CD14-positive monocyte (primary cell): Measurements from ENCODE around the gene DMP1. TPM values are rescaled to one million over a fixed set of nuclear protein-coding genes. Genes with fewer than 3 reads are reported as not detected.
A peak's percentile ranks its signal among the peaks of the same experiment; 100 is the strongest.

ENCODE experiments used
- DNase-seq, 3 donors: peaks; one replicate each; pipeline ENCODE4 v3.0.0-alpha.2; 2011 to 2022
- H2AFZ ChIP-seq: 2 replicates; pipeline ENCODE4 v1.6.0; 2012; ENCODE audit warnings: mild to moderate bottlenecking, low read depth, low read length, inconsistent platforms; ENCODE audit not compliant: insufficient read depth, poor library complexity, severe bottlenecking
- H3K27ac ChIP-seq, 2 donors: 1 replicate in 1 of 2; 2 replicates in 1 of 2; pipeline ENCODE4 v1.5.1; 2012 to 2013; ENCODE audit warnings: low read length in 2 of 2, control low read depth in 1 of 2, inconsistent platforms in 1 of 2, low read depth in 1 of 2, mild to moderate bottlenecking in 1 of 2
- H3K27me3 ChIP-seq, 2 donors: one replicate each; pipeline versions ENCODE4 v1.6.0 to v1.6.1; 2011 to 2013; ENCODE audit warnings: low read length in 2 of 2; ENCODE audit not compliant: control insufficient read depth in 2 of 2, insufficient read depth in 2 of 2
- H3K36me3 ChIP-seq, 2 donors: replicated peaks in 1 of 2; 1 replicate in 1 of 2; 2 replicates in 1 of 2; pipeline versions ENCODE4 v1.5.1 to v1.6.1; 2012 to 2013; ENCODE audit warnings: low read length in 2 of 2, control low read depth in 1 of 2, inconsistent platforms in 1 of 2, mild to moderate bottlenecking in 1 of 2; ENCODE audit not compliant: insufficient read depth in 2 of 2, control insufficient read depth in 1 of 2
- H3K4me1 ChIP-seq, 2 donors: 1 replicate in 1 of 2; 2 replicates in 1 of 2; pipeline versions ENCODE4 v1.5.1 to v1.6.1; 2012 to 2013; ENCODE audit warnings: low read length in 2 of 2, control low read depth in 1 of 2, inconsistent platforms in 1 of 2, mild to moderate bottlenecking in 1 of 2, moderate library complexity in 1 of 2; ENCODE audit not compliant: insufficient read depth in 2 of 2, control insufficient read depth in 1 of 2
- H3K4me2 ChIP-seq: replicated peaks from 2 replicates; pipeline ENCODE3; 2012; ENCODE audit warnings: low read length, moderate library complexity, mild to moderate bottlenecking; ENCODE audit not compliant: poor library complexity, severe bottlenecking; ENCODE audit errors: extremely low read depth
- H3K4me3 ChIP-seq, 3 experiments: fragments of 200-600 bp in 1 of 3; sonication (generic) in 1 of 3; replicated peaks in 1 of 3; 1 replicate in 2 of 3; 2 replicates in 1 of 3; pipeline ENCODE4 v1.5.1; 2011 to 2013; ENCODE audit warnings: low read length in 3 of 3, mild to moderate bottlenecking in 3 of 3, control low read depth in 2 of 3, low read depth in 2 of 3, inconsistent platforms in 1 of 3, moderate library complexity in 1 of 3
- H3K79me2 ChIP-seq: 2 replicates; pipeline ENCODE4 v1.6.0; 2012; ENCODE audit warnings: mild to moderate bottlenecking, control low read depth, inconsistent platforms, low read length, moderate library complexity; ENCODE audit not compliant: insufficient read depth
- H3K9ac ChIP-seq: 2 replicates; pipeline ENCODE4 v1.6.0; 2017; ENCODE audit warnings: low read length, mild to moderate bottlenecking; ENCODE audit not compliant: insufficient read depth, poor library complexity, severe bottlenecking
- H3K9me3 ChIP-seq, 2 donors: replicated peaks in 1 of 2; 1 replicate in 1 of 2; 2 replicates in 1 of 2; pipeline versions ENCODE4 v1.5.1 to v1.6.1; 2012 to 2013; ENCODE audit warnings: low read length in 2 of 2, control low read depth in 1 of 2; ENCODE audit not compliant: control insufficient read depth in 1 of 2, insufficient read depth in 1 of 2
- H4K20me1 ChIP-seq: 2 replicates; pipeline ENCODE4 v1.6.0; 2012; ENCODE audit warnings: mild to moderate bottlenecking, low read length, control low read depth, moderate library complexity; ENCODE audit not compliant: insufficient read depth
- H3K27ac Mint-ChIP-seq, 7 donors: one replicate each; pipeline ENCODE4 v1.8.0; 2020; ENCODE audit warnings: mild to moderate bottlenecking in 7 of 7, mixed read lengths in 7 of 7, moderate library complexity in 6 of 7, inconsistent platforms in 2 of 7
- H3K27me3 Mint-ChIP-seq, 3 donors: one replicate each; pipeline ENCODE4 v1.8.0; 2021 to 2022; ENCODE audit warnings: low read depth in 3 of 3, mild to moderate bottlenecking in 3 of 3, mixed read lengths in 3 of 3, moderate library complexity in 3 of 3, inconsistent platforms in 1 of 3
- H3K36me3 Mint-ChIP-seq, 2 donors: one replicate each; pipeline ENCODE4 v1.8.0; 2020; ENCODE audit warnings: mixed read lengths in 2 of 2, inconsistent platforms in 1 of 2, mild to moderate bottlenecking in 1 of 2
- H3K4me1 Mint-ChIP-seq: one replicate; pipeline ENCODE4 v1.8.0; 2020; ENCODE audit warnings: mild to moderate bottlenecking, mixed read lengths
- H3K4me3 Mint-ChIP-seq, 2 donors: one replicate each; pipeline ENCODE4 v1.8.0; 2020; ENCODE audit warnings: mild to moderate bottlenecking in 2 of 2, mixed read lengths in 2 of 2, moderate library complexity in 1 of 2
- H3K9me3 Mint-ChIP-seq, 7 donors: one replicate each; pipeline ENCODE4 v1.8.0; 2020 to 2022; ENCODE audit warnings: mixed read lengths in 7 of 7, mild to moderate bottlenecking in 6 of 7, moderate library complexity in 6 of 7, inconsistent platforms in 2 of 7
- WGBS: methylation state at CpG from one replicate; pipeline ENCODE4 v1.1.5; 2013; ENCODE audit warnings: missing lambda C conversion rate; ENCODE audit not compliant: insufficient coverage; 5-methylcytosine and 5-hydroxymethylcytosine counted together
- intact Hi-C, 2 donors: fragments of 100-400 bp; cut with micrococcal nuclease; formaldehyde crosslinking; loops; one replicate each; pipeline versions ENCODE4 v1.15.0 to v1.15.1; 2023
- polyA plus RNA-seq, 3 donors: library from polyadenylated mRNA; depleted of rRNA in 1 of 3; unstranded in 2 of 3; stranded (reverse) in 1 of 3; fragments of 300-500 nt in 2 of 3; fragments of >200 nt in 1 of 3; fragmentation: Illumina TruSeq in 2 of 3; gene quantifications; 1 replicate in 2 of 3; 2 replicates in 1 of 3; pipeline ENCODE4 v1.2.3, GENCODE V29; 2012 to 2021
- TF ChIP-seq, protein P1 (sequence below): fragments of 200-600 bp; IDR thresholded peaks from one replicate; pipeline ENCODE4 v1.8.0; 2022; ENCODE audit warnings: antibody characterized with exemption, mild to moderate bottlenecking

The DMP1 gene
- polyA plus RNA-seq, 3 donors = not detected

DNA sequence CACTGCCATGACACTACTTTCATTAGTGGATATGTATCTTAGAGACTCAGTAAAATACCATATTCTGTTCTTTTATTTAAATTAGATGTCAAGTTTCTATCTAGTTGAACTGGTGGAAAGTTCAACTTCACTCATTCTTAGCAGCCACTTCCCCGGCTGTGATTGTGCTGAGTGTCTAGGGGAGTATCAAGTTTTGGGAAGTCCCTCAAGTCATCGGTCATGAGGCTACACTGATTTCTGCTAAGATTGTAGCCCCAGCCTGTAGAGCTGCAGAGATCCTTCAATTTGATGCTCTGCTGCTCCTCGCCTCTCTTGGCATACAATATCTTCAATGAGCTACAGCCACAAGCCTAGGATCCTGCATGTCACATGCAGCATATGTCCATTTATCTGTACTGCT lies 53.9 kb downstream of the DMP1 start:
- no peak overlapping the region for H3K4me3 ChIP-seq
- H3K4me1 Mint-ChIP-seq = no peaks in the 10 kb centered on the region
- H3K36me3 ChIP-seq = no peaks in the 10 kb centered on the region
- no peaks in the 10 kb centered on the region for H3K79me2 ChIP-seq
- no peaks in the 10 kb centered on the region for H4K20me1 ChIP-seq
- TF ChIP-seq, protein P1, sequence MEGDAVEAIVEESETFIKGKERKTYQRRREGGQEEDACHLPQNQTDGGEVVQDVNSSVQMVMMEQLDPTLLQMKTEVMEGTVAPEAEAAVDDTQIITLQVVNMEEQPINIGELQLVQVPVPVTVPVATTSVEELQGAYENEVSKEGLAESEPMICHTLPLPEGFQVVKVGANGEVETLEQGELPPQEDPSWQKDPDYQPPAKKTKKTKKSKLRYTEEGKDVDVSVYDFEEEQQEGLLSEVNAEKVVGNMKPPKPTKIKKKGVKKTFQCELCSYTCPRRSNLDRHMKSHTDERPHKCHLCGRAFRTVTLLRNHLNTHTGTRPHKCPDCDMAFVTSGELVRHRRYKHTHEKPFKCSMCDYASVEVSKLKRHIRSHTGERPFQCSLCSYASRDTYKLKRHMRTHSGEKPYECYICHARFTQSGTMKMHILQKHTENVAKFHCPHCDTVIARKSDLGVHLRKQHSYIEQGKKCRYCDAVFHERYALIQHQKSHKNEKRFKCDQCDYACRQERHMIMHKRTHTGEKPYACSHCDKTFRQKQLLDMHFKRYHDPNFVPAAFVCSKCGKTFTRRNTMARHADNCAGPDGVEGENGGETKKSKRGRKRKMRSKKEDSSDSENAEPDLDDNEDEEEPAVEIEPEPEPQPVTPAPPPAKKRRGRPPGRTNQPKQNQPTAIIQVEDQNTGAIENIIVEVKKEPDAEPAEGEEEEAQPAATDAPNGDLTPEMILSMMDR = no peak
- H3K4me2 ChIP-seq = no peak overlapping the region
- no peak overlapping the region for H2AFZ ChIP-seq
- no peak for DNase-seq
- no peaks in the 10 kb centered on the region for H3K4me1 ChIP-seq
- 100% methylated on average over 2 of the region's 3 CpGs for WGBS
- no peak overlapping the region for H3K9ac ChIP-seq
- H3K27ac ChIP-seq = no peak overlapping the region
- H3K36me3 Mint-ChIP-seq = no peaks in the 10 kb centered on the region
- no peaks in the 10 kb centered on the region for H3K27me3 ChIP-seq
- intact Hi-C loops = no loop called here
- no peaks in the 10 kb centered on the region for H3K9me3 ChIP-seq
- H3K27ac Mint-ChIP-seq = no peak overlapping the region
- no peaks in the 10 kb centered on the region for H3K27me3 Mint-ChIP-seq
- no peak overlapping the region for H3K4me3 Mint-ChIP-seq
- H3K9me3 Mint-ChIP-seq = peaks cover 0 to 4% (median 0%) of the 10 kb centered on the region in 7 donors

DNA sequence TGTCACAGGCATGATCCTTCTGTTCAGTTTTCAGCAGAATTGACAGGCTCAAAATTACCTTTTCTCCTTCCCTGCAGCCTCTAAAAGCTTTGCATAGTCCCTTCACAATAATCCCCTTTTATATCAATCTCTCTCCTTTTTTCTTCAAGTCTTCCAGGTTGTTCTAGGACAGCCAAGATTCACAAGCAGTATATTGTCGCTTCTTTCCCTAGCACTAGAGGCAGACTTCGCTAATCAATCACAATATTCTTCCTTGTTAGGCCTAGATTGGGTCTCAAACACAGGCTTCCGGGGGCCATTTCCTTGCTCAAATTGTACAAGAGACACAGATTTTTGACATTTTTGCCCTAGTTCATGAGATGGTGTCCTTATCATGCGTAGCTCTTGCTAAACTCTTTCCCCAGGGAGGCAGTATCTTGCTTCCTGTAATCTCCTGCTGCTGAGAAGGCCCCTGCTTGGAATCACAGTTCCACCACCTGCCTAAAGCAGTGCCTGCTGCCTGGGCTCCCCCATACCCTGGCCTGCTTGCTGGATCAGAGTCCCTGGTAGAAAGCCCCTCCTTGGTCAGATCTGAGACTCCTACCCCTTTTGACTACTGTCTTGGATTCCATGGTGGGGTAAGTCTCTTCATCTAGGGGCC lies 57.3 kb downstream of the DMP1 start:
- no peak for DNase-seq
- H4K20me1 ChIP-seq = no peaks in the 10 kb centered on the region
- Mint-ChIP-seq H3K36me3 (no peaks in the 10 kb centered on the region), H3K4me1 (no peaks in the 10 kb centered on the region), H3K27me3 (peaks cover 0 to 6% (median 2%) of the 10 kb centered on the region in 3 donors), H3K4me3 (no peak overlapping the region), H3K27ac (peak overlapping the region in 1 of 7 donors; percentile 18), H3K9me3 (peaks cover 0 to 11% (median 7%) of the 10 kb centered on the region in 7 donors)
- no peak overlapping the region for H3K4me3 ChIP-seq
- H3K4me2 ChIP-seq = no peak overlapping the region
- no peaks in the 10 kb centered on the region for H3K27me3 ChIP-seq
- TF ChIP-seq, protein P1 = no peak
- no peaks in the 10 kb centered on the region for H3K4me1 ChIP-seq
- no peak overlapping the region for H3K9ac ChIP-seq
- no peaks in the 10 kb centered on the region for H3K79me2 ChIP-seq
- no peaks in the 10 kb centered on the region for H3K9me3 ChIP-seq
- intact Hi-C loops = no loop called here
- H3K36me3 ChIP-seq = no peaks in the 10 kb centered on the region
- no peak overlapping the region for H2AFZ ChIP-seq
- 95% methylated on average over 3 of the region's 4 CpGs for WGBS
- no peak overlapping the region for H3K27ac ChIP-seq

Other genes starting within 250 kb of the DMP1 start
- 10 to 100 TPM in 2 of 3 donors, 1 to 10 TPM in 1; 9.6 to 14.3 (median 12.5) TPM for gene NUDT9, start 227.7 kb upstream of the DMP1 start, polyA plus RNA-seq
- gene SPARCL1, start 120.9 kb upstream of the DMP1 start, polyA plus RNA-seq = not detected
- not detected for gene DSPP, start 41.8 kb upstream of the DMP1 start, polyA plus RNA-seq
- gene IBSP, start 149.3 kb downstream of the DMP1 start, polyA plus RNA-seq = not detected
- not detected for gene MEPE, start 182.7 kb downstream of the DMP1 start, polyA plus RNA-seq